Activated CD4-positive, alpha-beta T cell treated with anti-CD3 and anti-CD28 coated beads, Interleukin-2, Interleukin-6, amounts not matched to agents 100 ng/mL and 50 ng/mL, durations not matched to agents 16 hours and 8 hours (primary cell): Measurements from ENCODE around the gene CTDSPL.

ENCODE experiments used
- DNase-seq: peaks from one replicate; pipeline ENCODE4 v3.0.0-alpha.2; 2020

The CTDSPL gene

GRCh38 chr3:37991109-37991508 is 129.4 kb downstream of the CTDSPL start:
- DNase-seq = no peak

GRCh38 chr3:37991823-37992222 is 130.1 kb downstream of the CTDSPL start:
- no peak for DNase-seq

- DNase-seq = no peak
Observed at GRCh38 chr3:37992271-37993066, 130.8 kb downstream of the CTDSPL start.

- DNase-seq = no peak
Observed at GRCh38 chr3:37993067-37993455, 131.4 kb downstream of the CTDSPL start.

- DNase-seq = no peak
Observed at GRCh38 chr3:37993460-37993819, 131.8 kb downstream of the CTDSPL start.

- DNase-seq = peak; percentile 81
Observed at GRCh38 chr3:37993820-37994638, 132.3 kb downstream of the CTDSPL start.

- peak; percentile 37 for DNase-seq
Observed at GRCh38 chr3:37994639-37994972, 132.9 kb downstream of the CTDSPL start.

GRCh38 chr3:37995652-37996641 is 134.3 kb downstream of the CTDSPL start:
- peak; percentile 30 for DNase-seq

- peak; percentile 92 for DNase-seq
Observed at GRCh38 chr3:37996785-37997301, 135.2 kb downstream of the CTDSPL start.

GRCh38 chr3:37997342-37997741 is 135.7 kb downstream of the CTDSPL start:
- DNase-seq = no peak

- DNase-seq = no peak
Observed at GRCh38 chr3:37997791-37998370, 136.2 kb downstream of the CTDSPL start.

- no peak for DNase-seq
Observed at GRCh38 chr3:37999836-38000235, 138.2 kb downstream of the CTDSPL start.

- DNase-seq = no peak
Observed at GRCh38 chr3:38000242-38000916, 138.7 kb downstream of the CTDSPL start.

- no peak for DNase-seq
Observed at GRCh38 chr3:38000965-38001455, 139.3 kb downstream of the CTDSPL start.

- DNase-seq = no peak
Observed at GRCh38 chr3:38001456-38002081, 139.9 kb downstream of the CTDSPL start.

- no peak for DNase-seq
Observed at GRCh38 chr3:38002291-38002876, 140.7 kb downstream of the CTDSPL start.

- no peak for DNase-seq
Observed at GRCh38 chr3:38002940-38003339, 141.3 kb downstream of the CTDSPL start.

GRCh38 chr3:38003371-38003816 is 141.7 kb downstream of the CTDSPL start:
- peak; percentile 61 for DNase-seq

- no peak for DNase-seq
Observed at GRCh38 chr3:38003817-38004414, 142.2 kb downstream of the CTDSPL start.

- peak; percentile 53 for DNase-seq
Observed at GRCh38 chr3:38004415-38005075, 142.9 kb downstream of the CTDSPL start.
